GM18502 (cell line): Measurements from ENCODE around the gene SARDH.

Experiments used
- ATAC-seq: cut with Tn5 transposase; IDR thresholded peaks from one replicate; pipeline ENCODE4 v1.9.1; 2021; ENCODE audit warnings: mild to moderate bottlenecking; ENCODE audit not compliant: unreplicated experiment, poor library complexity

SARDH gene

DNA sequence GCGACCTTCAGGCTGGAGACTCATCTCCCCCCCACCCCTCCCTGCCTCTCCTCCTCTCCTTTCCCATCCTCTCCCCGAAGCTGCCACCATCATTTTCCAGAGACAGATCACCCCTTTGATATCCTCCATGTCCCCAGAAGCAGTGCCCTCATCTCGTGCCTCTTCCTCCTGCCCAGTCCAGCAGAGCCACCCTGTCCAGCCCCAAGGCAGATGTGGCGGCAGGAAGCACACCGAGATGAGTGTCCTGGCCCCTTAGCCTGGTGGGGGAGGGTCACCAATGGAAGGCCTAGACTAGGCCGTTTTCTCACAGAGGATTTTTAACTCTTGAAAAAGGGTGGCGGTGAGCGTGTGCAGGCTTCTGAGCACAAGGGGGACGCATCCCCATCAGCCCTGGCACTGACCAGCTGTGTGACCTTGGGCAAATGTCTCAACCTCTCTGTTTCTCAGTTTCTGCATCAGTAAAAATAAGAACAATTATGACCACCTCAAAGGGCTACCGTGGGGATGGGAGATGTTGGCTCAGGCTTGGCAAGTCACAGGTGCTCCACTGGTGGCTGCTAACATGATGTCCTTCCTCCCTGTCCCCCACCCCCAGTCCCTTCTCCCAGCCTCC is 48.9 kb downstream of the SARDH start:
- ATAC-seq: no peak

DNA sequence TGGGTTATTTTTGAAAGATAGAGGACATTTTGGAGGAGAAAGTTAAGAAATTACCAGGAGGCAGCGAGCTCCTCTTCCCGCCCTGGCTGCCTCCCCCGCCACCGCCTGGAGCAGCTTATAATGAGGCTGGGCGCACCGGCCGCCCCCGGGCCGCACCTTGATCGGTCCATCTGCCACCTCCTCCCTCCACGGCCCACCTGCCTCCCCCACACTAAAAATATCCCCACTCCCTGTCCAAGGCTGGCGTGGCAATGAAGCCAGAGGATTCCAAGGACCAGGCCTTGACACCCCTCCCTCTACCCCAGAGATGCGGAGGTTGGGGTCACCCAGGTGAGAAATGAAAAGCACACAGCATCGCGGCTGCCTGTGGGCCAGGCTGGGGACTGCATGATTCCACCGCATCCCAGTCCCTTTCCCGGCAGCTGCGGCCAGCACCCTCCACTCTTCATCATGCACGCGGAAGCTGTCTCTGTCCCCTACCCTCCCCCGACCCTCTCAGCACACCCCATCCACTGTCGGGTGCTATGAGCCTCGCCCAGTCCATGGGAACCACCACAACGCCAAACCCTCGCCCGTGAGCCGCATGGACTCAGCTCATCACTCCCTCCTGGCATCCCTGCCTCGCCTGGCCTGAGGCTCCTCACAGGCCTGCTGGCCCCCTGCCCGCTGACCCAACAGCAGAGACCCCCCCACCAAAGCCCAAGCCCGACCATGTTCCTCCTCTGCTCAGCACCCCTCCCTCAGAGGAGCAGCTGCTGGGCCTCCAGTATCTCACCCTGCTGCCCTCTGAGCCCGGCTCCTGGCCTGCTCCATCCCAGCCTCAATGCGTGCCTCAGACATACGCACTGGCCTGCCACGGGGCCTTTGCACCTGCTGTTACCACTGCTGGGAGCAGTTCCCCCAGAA is 50.0 kb downstream of the SARDH start:
- no peak for ATAC-seq

DNA sequence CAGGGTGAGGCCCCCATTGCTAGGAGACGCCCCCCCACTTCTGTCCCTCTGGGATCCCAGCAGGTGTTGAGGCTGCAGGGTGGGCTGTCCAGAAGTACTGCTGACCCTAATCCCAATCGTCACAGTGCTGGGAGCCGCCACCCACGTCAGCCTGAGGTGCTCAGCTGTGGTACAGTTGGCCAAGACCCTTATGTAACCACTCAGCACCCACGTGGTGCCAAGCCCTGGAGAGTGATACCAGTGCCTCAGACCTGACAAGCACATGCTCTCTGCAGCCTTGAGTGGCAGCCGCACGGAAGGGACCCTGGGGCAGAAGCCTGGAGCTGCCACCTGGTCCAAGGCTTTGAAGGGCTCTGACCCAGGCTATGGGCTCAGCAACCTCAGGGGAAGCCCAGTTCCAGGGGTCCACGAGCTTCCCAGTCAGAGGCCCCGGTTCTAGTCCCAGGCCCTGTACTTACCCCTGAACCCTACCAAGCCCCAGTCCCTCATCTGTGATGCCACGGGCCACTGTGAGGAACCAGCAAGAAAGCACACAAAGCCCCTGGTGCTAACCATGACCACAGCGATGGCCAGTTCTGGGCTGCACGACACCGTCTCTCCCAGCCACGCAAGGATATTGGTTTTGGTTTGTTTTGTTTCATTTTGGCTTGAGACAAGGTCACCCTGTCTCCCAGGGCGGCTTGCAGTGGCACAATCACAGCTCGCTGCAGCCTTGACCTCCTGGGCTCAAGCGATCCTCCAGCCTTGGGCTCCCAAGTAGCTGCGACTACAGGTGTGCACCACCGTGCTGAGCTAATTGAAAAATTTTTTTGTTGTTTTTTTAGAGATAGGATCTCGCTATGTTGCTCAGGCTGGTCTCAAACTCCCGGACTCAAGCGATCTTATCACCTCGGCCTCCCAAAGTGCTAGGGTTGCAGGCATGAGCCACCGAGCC is 51.2 kb downstream of the SARDH start:
- no peak for ATAC-seq

DNA sequence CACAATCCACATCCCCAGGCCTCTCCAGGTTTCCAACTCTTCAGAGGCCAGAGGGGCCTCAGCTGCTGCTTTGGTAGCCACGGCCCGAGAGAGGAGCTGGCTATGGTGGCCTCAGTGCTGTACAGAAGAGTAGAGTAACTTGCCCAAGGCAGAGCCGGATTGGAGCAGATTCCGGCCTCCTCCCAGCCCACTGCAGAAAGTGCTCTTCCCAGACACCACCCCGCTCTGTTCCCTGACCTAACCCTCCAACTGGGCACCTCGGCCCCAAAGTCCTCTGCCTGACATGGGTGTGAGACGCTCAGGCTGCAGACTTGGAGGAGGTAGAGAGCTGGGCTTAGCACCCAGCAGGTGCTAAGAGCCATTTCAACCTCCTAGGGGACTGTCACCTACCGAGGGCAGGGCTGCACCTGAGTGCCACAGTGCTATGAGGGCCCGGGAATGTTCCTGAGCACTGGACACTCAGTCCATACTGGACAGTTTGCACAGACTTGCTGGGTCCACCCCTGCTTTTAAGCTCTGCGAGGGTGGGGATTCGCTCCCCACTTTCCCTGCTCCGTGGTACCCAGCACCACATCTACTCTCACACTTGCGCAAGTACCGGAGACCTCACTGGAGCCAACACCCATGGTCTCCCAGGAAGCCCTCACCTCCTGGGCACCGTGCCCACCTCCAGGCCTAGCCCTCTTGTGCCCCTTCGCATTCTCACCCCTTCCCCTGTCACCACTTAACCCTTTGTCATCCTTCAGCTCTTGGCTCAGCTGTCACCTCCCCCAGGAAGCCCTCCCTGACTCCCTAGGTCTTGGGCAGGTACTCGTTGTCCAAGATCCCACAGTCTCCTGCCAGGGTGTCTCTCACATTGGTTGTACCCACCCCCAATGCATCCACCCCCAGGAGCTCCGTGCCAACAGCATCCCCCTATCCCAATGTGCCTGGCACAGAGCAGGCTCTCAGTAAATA is 52.2 kb downstream of the SARDH start:
- no peak for ATAC-seq

DNA sequence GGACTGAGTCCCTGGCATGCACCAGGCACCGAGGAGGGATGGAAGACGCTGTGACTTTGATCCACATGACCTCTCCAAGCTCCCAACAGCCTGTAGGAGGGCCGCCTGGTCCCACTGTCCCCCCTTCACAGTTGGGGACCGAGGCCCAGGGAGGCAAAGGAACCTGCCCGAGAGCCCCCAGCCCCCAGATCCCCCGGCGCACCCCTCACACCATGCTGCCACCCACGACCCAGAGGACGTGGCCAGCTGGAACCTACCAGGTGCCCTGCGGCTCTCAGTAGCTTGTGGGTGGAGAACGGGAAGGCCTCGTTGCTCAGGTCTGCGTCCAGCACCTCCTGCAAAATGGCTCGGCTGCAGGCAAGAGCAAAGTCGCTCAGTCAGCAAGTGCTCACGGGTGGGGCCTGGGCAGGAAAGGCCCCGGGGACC is 53.2 kb downstream of the SARDH start:
- no peak for ATAC-seq

DNA sequence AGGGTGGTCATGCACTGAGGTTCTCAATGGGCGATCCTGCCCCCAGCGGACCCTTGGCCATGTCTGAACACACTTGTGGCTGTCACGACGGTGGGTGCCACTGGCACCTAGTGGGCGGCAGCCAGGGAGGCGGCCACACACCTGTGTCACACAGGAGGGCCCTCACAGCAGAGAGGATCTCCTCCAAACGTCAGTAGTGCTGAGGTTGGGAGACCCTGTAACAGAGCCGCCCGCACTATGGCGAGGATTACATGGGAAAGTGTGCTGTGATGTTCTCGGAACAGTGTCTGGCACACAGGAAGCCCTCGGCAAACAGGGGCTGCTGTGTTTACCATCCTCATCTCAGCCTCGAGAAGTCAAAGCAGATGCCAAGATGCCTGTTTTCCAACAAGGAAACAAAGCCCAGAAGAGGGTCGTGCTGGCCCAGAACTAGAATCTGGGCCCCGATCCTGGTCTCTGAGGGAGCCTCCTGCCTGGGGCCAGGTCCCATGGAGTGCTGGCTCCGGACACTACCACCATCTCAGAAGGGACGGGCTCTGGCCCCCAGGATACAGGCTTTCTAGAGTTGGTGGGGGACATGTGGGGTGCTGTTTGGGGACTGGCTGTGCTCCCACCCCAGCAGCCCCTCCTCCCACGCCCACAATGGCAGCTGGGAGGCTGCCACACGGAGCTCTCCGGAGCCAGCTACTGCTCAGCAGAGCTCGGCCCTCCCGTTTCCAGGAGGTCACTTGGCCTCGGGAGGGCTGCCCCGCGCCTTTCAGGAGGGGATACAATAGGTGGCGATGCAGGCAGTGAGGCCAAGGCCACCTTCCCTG is 53.8 kb downstream of the SARDH start:
- ATAC-seq: no peak

DNA sequence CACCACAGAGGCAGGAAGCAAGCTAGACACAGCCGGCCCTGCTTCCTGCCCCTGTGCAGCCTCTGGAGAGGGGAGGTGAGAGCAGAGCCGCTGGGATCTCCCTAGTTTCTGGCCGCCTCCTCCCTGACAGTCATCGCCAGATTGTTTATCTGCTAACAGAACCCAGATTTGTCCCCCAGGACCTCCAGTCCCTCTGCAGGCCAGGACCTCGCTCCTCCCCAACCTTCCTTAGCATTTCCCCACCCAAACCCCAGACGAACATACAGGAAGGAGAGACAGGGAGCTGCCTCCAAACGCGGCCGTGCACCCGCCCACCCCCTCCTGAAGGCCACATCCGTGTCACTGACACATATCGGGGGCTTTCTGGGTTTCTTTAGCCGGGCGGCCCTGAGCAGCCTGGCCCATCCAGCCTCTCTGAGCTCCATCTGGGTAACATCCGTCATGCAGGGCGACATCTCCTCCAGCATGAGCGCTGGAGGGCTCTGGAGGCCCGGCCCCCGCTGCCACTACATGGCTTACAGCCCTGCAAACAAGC is 54.5 kb downstream of the SARDH start:
- ATAC-seq: no peak

DNA sequence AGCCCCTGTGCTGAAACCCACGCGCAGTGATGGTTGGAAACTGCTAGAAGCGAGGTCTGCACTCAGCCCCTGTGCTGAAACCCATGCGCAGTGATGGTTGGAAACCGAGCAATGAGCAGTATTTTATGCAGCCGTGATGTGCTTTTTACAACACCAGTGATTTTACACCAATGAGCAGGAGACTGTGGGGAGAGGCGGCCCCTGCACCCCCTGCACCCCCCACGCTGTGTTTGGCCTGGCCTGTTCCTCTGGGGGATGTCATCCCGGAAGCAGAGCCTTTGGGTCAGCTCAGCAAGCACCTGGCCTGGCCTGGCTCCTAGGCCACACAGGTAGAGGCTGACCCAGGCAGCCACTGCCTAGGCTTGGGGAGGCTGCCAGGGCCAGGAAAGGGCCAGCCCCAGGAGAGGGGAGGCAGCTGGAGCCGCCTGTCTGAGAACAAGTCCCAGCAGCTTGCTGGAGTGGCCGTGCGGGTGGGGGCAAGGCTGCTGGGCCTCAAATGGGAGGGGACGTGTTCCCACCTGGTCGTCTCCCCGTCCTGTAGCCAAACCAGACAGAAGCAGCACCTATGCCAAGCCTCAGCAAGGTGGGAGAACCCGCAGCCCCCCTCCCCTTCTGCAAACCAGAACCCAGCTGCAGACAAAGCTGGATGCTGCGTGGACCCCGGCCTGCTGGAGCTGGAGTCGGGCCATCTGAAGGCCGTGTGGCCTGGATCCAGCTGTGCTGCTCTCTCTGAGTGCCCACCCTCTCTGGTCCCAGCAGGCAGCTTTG is 55.1 kb downstream of the SARDH start:
- ATAC-seq: no peak

DNA sequence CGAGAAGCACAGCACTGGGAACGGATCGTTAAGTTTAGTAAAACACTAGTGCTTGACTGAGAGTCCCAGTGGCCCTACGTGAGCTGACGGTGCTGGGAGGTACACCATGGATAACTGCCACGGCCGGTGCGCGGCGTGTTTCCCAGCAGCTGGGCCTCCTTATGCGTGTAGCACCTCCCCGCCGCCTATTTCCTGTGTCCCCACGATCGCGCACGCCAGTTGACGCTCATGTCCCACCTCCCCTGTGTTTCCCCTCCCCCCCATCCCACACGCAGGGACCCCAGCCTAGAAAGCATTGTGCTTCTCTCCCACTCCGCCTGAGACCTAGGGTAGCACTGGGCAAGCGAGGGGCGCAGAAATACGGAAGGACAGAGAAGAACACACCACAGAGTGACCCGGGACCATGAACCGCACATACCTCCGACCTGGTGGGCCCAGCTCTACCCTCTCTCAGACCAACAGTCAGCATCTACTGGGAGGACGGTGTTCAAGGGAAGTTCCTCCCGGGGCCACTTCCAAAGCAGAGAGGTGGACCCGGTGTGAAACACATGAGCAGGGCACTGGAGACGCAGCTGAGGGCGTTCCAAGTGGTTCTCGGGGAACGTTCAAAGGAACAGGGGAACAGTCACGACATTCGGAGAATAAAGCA is 56.4 kb downstream of the SARDH start:
- ATAC-seq: no peak

DNA sequence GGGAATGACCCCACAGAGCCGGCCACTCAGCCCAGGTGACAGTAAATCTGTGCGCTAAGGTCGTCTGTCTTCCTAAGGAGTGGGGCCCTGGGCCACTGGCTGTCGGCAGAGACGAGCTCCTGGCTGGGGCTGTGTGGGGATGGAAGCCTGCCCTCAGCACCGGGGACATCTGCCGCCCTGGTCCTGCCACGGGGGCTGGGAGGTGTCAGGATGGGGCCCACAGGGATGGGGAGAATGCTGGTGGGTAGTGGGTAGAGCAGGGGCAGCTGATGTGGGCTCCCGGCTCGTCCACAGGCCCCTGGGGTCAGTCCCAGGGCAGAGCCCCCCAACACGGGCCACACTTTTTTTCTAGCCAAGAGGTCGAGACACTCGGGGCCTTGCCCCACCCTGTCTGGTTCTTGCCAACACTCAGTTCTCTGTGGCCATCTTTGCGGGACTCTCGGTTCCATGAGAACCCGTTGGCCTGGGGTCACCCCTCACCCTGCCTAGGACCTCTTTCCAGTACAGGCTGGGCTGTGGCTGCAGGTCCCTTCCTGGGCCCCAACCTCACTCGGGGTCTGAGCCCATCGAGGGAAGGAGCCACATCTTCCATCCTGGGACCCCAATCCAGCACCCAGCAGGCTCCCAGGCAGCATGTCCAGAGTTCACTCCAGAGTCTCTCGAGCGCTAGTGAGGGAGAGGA is 57.0 kb downstream of the SARDH start:
- ATAC-seq: no peak

DNA sequence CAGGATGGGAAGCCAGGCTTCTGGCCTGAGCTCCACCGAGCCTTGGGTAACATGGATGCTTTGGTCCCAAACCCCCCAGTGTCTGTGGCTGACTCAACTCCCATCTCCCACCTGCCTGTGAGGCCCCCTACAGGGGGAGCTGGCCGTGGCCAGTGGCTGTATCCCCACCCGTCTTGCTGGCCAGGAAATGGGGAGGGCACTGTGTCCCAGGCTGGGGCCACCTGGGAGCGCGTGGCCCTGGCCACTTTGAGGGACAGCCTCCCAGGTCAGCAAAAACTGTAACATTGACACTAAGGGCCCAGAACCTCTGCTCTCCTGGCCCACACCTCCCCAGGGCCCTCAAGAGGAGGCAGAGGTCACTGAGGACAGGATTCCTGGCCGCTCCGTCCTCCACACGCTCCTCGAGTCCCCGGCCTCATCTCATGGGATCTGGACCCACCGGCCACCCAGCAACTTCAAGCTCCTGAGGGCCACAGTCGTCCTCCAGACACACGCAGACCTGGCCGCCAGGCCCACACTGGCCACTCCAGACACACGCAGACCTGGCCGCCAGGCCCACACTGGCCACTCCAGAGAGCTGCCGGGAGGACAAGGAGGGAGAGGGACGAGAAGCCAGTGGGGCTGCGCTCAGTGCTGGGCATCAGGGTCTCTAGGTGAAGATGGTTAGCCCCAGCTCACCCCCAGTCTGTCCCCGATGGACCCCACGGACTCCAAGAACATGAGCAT is 57.7 kb downstream of the SARDH start:
- no peak for ATAC-seq

DNA sequence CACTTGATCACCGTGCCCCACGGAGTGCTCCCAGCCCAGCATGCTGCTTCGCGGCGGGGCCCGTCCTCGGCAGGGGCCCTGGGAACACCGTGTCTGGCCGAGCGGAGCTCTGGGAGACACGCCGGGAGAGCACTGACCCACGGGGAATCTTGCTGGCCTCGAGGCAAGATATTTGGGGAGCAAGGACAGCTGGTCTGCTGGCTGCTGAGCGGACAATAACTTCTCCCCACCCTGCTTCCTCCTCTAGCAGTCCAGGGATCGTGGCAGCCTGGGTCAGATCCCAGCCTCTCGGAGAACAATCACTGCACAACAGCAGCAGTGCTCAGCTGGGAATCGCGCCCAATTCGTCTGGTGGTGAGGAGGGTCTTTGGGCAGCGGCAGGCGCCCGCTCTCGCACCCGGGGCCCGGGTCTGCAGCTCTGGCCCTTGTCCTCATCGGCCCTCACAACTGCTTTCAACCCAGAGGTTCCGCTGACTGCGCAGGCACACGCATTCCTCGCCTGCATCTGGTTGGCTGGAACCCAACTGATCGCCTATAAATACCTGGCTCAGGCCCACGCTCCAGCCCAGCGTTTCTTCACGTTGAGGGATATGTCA is 58.6 kb downstream of the SARDH start:
- ATAC-seq: no peak

DNA sequence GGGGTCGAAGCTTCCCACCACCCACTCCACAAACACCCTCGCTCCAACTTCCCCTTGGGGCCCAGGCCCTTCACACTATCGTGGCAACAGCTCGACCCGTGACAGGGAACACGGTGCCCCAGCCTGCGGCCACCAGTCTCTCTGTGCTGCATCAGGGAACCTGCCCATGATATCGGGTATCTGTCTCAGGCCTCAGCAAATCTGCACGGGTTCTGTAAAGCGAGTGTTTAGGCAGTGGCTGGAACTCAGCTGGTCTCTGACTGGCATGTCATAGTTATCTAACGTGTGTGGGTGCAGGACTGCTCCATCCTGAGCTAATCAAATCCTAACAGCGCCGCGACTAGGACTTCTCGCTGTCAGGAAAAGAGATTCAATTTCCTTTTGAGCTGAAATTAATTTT is 59.1 kb downstream of the SARDH start:
- no peak for ATAC-seq

DNA sequence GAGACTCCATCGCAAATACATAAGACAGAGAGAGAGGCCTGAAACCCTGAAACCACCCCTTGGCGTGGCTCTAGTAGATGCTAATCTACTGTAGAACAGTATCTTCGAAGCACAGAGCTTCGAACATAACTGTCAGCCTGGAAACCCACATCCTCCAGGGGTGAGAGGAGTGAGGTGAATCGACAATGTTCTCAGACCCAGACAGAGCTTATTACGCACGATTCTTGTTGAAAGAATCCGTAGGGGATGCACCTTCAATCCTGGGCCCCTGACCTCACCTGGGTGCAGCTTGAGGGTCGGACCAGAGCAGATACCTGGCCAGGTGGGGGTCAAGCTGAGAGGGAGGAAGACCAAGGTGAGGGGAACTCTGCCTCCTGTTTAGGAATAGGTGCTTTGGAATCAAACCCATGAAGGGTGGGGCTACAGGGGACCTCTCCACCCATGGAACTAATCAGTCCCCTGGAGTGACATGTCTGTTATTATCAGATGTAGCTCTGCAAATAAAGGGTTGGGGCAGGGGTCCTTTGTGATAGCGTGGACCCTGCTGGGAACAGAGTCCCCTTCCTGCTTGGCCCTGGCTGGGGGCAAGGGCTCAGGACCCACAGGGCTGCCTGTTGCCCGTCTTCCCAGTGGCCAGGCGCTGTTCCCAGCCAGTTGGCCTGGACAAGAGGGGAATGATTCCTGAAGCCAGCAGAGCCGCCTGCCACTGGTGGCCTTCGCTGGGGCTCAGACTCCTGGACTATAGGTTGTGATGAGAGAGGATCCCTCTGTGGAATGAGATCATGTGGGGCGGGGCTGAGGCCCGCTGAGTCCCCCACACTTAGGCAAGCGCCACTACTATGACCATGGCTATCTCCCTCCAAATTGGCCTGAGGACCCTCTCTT is 60.8 kb downstream of the SARDH start:
- no peak for ATAC-seq

DNA sequence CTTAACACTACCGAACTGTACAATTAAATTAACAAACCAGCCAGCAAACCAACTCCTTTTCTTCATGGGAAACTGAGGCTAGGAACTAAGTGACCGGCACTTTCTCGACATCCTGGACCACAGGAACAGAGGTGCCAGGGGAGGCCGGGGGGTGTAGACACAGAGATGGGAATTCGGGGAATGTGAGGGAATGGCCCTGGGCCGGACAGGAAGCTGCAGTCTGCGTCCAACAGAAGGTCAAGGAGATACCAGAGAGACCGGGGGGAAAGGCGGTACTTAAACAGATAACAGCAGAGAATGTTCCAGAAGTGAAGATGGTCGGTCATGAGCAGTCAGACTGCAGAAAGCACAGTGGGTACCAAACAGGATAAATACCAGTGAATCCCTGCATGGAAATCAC is 61.7 kb downstream of the SARDH start:
- no peak for ATAC-seq
